H1 (cell line): ENCODE measurements around the gene TMEM45A. TPM values are rescaled to one million over a fixed set of nuclear protein-coding genes. Genes with fewer than 3 reads are reported as not detected.

Source experiments
- BRCA1 ChIP-seq: IDR thresholded peaks from 2 replicates; pipeline ENCODE4 v1.6.1; 2012; ENCODE audit warnings: low read depth, low read length, improper control_type of control experiment
- CHD1 ChIP-seq: IDR thresholded peaks from 2 replicates; pipeline ENCODE4 v1.6.1; 2012; ENCODE audit warnings: low read depth, low read length, improper control_type of control experiment
- MAX ChIP-seq: IDR thresholded peaks from 2 replicates; pipeline ENCODE4 v1.6.1; 2012; ENCODE audit warnings: inconsistent platforms
- NANOG ChIP-seq: IDR thresholded peaks from 2 replicates; pipeline ENCODE4 v1.6.1; 2011; ENCODE audit warnings: low read length, low read depth, mild to moderate bottlenecking, inconsistent platforms; ENCODE audit not compliant: insufficient read depth, poor library complexity, severe bottlenecking
- SP2 ChIP-seq: IDR thresholded peaks from 2 replicates; pipeline ENCODE4 v1.6.1; 2012; ENCODE audit warnings: mild to moderate bottlenecking, low read length, inconsistent platforms
- polyA plus RNA-seq, 7 experiments: library from polyadenylated mRNA; depleted of rRNA in 3 of 7; stranded (reverse) in 5 of 7; unstranded in 2 of 7; fragments of >200 nt in 5 of 7; fragments of 200-250 nt in 2 of 7; gene quantifications; 1 replicate in 5 of 7; 2 replicates in 1 of 7; 4 replicates in 1 of 7; pipeline versions ENCODE4 v1.2.1 to v1.2.3, GENCODE V29; 2011 to 2013; ENCODE audit warnings: missing spikeins in 2 of 7, mixed read lengths in 2 of 7
- total RNA-seq: library from RNA; stranded (reverse); fragmentation: NEBNext Ultra II Directional; extraction: Animal tissue kit (Norgen Biotek cat#: 25700); gene quantifications from 2 replicates; pipeline ENCODE4 v1.2.1, GENCODE V29; 2021

Gene TMEM45A
- total and polyA plus RNA-seq, 2 of the 8 experiments (the other 6 are each of a cell fraction or from before 2014, with no cell fraction given): 12.9 to 14.2 TPM

- no peak for TF ChIP-seq NANOG
- TF ChIP-seq MAX: no peak
- no peak for TF ChIP-seq CHD1
- no peak for TF ChIP-seq BRCA1
- no peak for TF ChIP-seq SP2
Measured at GRCh38 chr3:100609963-100610362, 117.5 kb downstream of the TMEM45A start (continued).
